Neural progenitor cell (in vitro differentiated cells): ENCODE measurements around the gene AKAP1. TPM values are rescaled to one million over a fixed set of nuclear protein-coding genes. Genes with fewer than 3 reads are reported as not detected.

Experiments
- DNase-seq: peaks from one replicate; pipeline ENCODE4 v3.0.0-alpha.2; 2016; ENCODE audit warnings: low spot score
- H2AFZ ChIP-seq: fragments of 200-600 bp; sonication (generic); replicated peaks from 2 replicates; pipeline ENCODE4 v1.6.1; 2016; ENCODE audit warnings: antibody characterized with exemption
- H3F3A ChIP-seq: fragments of 200-600 bp; sonication (generic); 2 replicates; pipeline ENCODE4 v1.6.1; 2016; ENCODE audit warnings: antibody characterized with exemption, low read depth
- H3K27ac ChIP-seq: fragments of 200-600 bp; sonication (generic); 2 replicates; pipeline ENCODE4 v1.5.1; 2016; ENCODE audit warnings: mild to moderate bottlenecking
- H3K27me3 ChIP-seq: fragments of 200-600 bp; sonication (generic); 2 replicates; pipeline ENCODE4 v1.6.1; 2016; ENCODE audit warnings: mild to moderate bottlenecking, moderate library complexity
- H3K36me3 ChIP-seq: fragments of 200-600 bp; sonication (generic); 2 replicates; pipeline ENCODE4 v1.5.1; 2016
- H3K4me1 ChIP-seq: fragments of 200-600 bp; sonication (generic); 2 replicates; pipeline ENCODE4 v1.6.1; 2016; ENCODE audit warnings: mixed run types
- H3K4me2 ChIP-seq: fragments of 200-600 bp; sonication (generic); 2 replicates; pipeline ENCODE4 v1.6.1; 2016
- H3K4me3 ChIP-seq: fragments of 200-600 bp; sonication (generic); 2 replicates; pipeline ENCODE4 v1.5.1; 2016
- H3K79me2 ChIP-seq: fragments of 200-600 bp; sonication (generic); 2 replicates; pipeline ENCODE4 v1.6.1; 2016; ENCODE audit warnings: low read depth
- H3K9ac ChIP-seq: fragments of 200-600 bp; sonication (generic); 2 replicates; pipeline ENCODE4 v1.6.1; 2016
- H3K9me3 ChIP-seq: fragments of 200-600 bp; sonication (generic); 2 replicates; pipeline ENCODE4 v1.5.1; 2016; ENCODE audit warnings: low read depth
- H4K20me1 ChIP-seq: fragments of 200-600 bp; sonication (generic); 2 replicates; pipeline ENCODE4 v1.6.1; 2016; ENCODE audit warnings: low read depth
- H3K27ac Mint-ChIP-seq: 3 replicates; pipeline ENCODE4 v1.8.0; 2021; ENCODE audit warnings: mixed read lengths
- H3K27me3 Mint-ChIP-seq: 2 replicates; pipeline ENCODE4 v1.8.0; 2022; ENCODE audit warnings: low read depth, mild to moderate bottlenecking, inconsistent platforms, moderate library complexity, mixed read lengths; ENCODE audit not compliant: insufficient read depth
- H3K36me3 Mint-ChIP-seq: 3 replicates; pipeline ENCODE4 v1.8.0; 2021; ENCODE audit warnings: mixed read lengths
- H3K4me1 Mint-ChIP-seq: 3 replicates; pipeline ENCODE4 v1.8.0; 2021; ENCODE audit warnings: mixed read lengths
- H3K4me3 Mint-ChIP-seq: 3 replicates; pipeline ENCODE4 v1.8.0; 2021; ENCODE audit warnings: mild to moderate bottlenecking, moderate library complexity, mixed read lengths
- H3K9me3 Mint-ChIP-seq: 3 replicates; pipeline ENCODE4 v1.8.0; 2020; ENCODE audit warnings: mixed read lengths
- EZH2 ChIP-seq: fragments of 200-600 bp; sonication (generic); IDR thresholded peaks from 2 replicates; pipeline ENCODE4 v1.6.1; 2017; ENCODE audit warnings: antibody characterized with exemption, mild to moderate bottlenecking, moderate library complexity
- EZH2phosphoT487 ChIP-seq: fragments of 200-600 bp; sonication (generic); IDR thresholded peaks from 2 replicates; pipeline ENCODE4 v1.6.1; 2017; ENCODE audit warnings: antibody characterized with exemption
- total RNA-seq: library from RNA; depleted of rRNA; stranded (reverse); fragments of >200 nt; gene quantifications from 2 replicates; pipeline ENCODE4 v1.2.3, GENCODE V29; 2015; ENCODE audit warnings: low replicate concordance
- TF ChIP-seq, protein P1 (sequence below): fragments of 200-600 bp; sonication (generic); IDR thresholded peaks from 2 replicates; pipeline ENCODE4 v1.5.1; 2017; ENCODE audit warnings: antibody characterized with exemption, mild to moderate bottlenecking

The AKAP1 gene
- total RNA-seq, 1 donor from 2014 or later: 8.8 TPM

DNA sequence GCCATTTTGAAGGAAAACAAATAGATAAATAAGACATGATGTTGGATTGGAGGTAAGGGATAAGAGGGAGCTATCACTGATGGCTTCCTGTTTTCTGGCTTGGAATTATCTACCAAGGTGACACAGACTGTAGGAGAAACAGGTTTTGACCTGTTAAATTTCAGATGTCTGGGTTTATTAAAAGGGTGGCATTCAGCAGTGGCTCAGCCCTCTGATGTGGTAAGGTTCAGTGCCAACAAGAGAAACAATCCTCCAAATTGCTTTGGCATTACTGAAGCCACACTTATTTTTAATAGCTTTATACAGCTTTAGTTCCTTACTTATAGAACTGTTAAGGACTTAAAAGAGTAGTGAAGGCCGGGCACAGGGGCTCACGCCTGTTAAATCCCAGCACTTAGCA lies 37.0 kb upstream of the AKAP1 start:
- no peak for DNase-seq
- peaks cover 9% of the 10 kb centered on the region for H3K4me1 ChIP-seq
- no peak overlapping the region for H2AFZ ChIP-seq
- no peaks in the 10 kb centered on the region for H3K9me3 Mint-ChIP-seq
- no peak overlapping the region for H3K4me3 Mint-ChIP-seq
- no peaks in the 10 kb centered on the region for H3K36me3 Mint-ChIP-seq
- TF ChIP-seq, protein P1, sequence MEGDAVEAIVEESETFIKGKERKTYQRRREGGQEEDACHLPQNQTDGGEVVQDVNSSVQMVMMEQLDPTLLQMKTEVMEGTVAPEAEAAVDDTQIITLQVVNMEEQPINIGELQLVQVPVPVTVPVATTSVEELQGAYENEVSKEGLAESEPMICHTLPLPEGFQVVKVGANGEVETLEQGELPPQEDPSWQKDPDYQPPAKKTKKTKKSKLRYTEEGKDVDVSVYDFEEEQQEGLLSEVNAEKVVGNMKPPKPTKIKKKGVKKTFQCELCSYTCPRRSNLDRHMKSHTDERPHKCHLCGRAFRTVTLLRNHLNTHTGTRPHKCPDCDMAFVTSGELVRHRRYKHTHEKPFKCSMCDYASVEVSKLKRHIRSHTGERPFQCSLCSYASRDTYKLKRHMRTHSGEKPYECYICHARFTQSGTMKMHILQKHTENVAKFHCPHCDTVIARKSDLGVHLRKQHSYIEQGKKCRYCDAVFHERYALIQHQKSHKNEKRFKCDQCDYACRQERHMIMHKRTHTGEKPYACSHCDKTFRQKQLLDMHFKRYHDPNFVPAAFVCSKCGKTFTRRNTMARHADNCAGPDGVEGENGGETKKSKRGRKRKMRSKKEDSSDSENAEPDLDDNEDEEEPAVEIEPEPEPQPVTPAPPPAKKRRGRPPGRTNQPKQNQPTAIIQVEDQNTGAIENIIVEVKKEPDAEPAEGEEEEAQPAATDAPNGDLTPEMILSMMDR: no peak
- TF ChIP-seq EZH2 (no peak), EZH2phosphoT487 (no peak)
- H3K27me3 Mint-ChIP-seq: peaks cover 8% of the 10 kb centered on the region
- no peaks in the 10 kb centered on the region for H3K36me3 ChIP-seq
- H3K9me3 ChIP-seq: no peaks in the 10 kb centered on the region
- no peaks in the 10 kb centered on the region for H3K79me2 ChIP-seq
- H3K27me3 ChIP-seq: no peaks in the 10 kb centered on the region
- no peak overlapping the region for H3K4me3 ChIP-seq
- peaks cover 17% of the 10 kb centered on the region for H3F3A ChIP-seq
- H4K20me1 ChIP-seq: no peaks in the 10 kb centered on the region
- H3K4me1 Mint-ChIP-seq: peaks cover 6% of the 10 kb centered on the region
- no peak overlapping the region for H3K9ac ChIP-seq
- no peak overlapping the region for H3K27ac Mint-ChIP-seq
- no peak overlapping the region for H3K4me2 ChIP-seq
- no peak overlapping the region for H3K27ac ChIP-seq

DNA sequence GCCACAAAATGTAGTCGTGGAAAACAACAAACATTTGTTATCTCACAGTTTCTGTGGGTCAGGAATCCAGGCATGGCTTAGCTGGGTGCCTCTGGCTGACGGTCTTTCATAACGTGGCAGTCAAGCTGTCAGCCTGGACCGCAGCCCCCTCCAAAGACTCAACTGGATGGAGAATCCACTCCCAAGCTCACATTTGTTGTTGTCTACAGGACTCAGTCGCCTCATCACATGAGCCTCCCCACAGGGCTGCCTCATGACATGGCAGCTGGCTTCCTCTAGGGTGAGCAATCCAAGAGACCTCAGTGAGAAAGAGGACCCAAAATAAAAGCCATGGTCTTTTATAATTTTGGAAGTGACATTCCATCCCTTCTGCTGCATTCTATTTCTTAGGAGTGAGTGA lies 34.7 kb upstream of the AKAP1 start:
- H3K9me3 Mint-ChIP-seq: no peaks in the 10 kb centered on the region
- peaks cover 6% of the 10 kb centered on the region for H3K4me1 Mint-ChIP-seq
- Histone ChIP-seq H2AFZ (peak overlapping the region; percentile 50), H3K79me2 (no peaks in the 10 kb centered on the region), H4K20me1 (no peaks in the 10 kb centered on the region), H3K27ac (no peak overlapping the region), H3K4me2 (no peak overlapping the region), H3F3A (peaks cover 17% of the 10 kb centered on the region), H3K27me3 (no peaks in the 10 kb centered on the region), H3K4me1 (peaks cover 9% of the 10 kb centered on the region), H3K4me3 (no peak overlapping the region), H3K9me3 (no peaks in the 10 kb centered on the region), H3K9ac (no peak overlapping the region), H3K36me3 (no peaks in the 10 kb centered on the region)
- DNase-seq: no peak
- no peak overlapping the region for H3K4me3 Mint-ChIP-seq
- TF ChIP-seq EZH2: no peak
- no peak for TF ChIP-seq EZH2phosphoT487
- TF ChIP-seq, protein P1: no peak
- no peak overlapping the region for H3K27ac Mint-ChIP-seq
- H3K27me3 Mint-ChIP-seq: peaks cover 3% of the 10 kb centered on the region
- no peaks in the 10 kb centered on the region for H3K36me3 Mint-ChIP-seq

DNA sequence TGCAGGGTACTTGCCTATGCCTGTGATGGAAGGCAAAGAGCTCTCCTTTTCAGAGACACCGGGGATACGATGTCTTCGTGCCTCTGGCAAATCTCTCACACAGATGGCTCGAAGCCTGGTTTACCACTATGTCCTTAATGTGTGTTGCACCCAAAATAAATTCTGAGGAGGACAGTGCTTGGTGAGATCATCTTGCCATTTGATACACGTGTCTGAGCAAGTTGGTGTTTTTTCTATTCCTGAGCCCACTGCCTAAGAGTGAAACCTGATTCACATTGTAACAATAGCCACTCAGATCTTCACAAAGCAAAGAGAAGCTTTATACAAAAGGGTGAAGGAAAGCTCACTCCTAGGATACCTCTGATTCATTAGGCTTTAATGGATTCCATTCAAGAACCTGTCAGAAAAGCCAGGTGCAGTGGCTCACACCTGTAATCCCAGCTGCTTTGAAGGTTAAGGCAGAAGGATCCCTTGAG lies 33.1 kb upstream of the AKAP1 start:
- Histone ChIP-seq H3K9me3 (no peaks in the 10 kb centered on the region), H3K4me2 (peak overlapping the region; percentile 47), H3K4me1 (peaks cover 9% of the 10 kb centered on the region), H3K36me3 (no peaks in the 10 kb centered on the region), H2AFZ (no peak overlapping the region), H4K20me1 (no peaks in the 10 kb centered on the region), H3K79me2 (no peaks in the 10 kb centered on the region), H3K27me3 (no peaks in the 10 kb centered on the region), H3K9ac (no peak overlapping the region), H3K27ac (no peak overlapping the region), H3F3A (peaks cover 17% of the 10 kb centered on the region), H3K4me3 (no peak overlapping the region)
- Mint-ChIP-seq H3K27ac (no peak overlapping the region), H3K27me3 (peaks cover 3% of the 10 kb centered on the region), H3K9me3 (no peaks in the 10 kb centered on the region), H3K36me3 (no peaks in the 10 kb centered on the region), H3K4me3 (no peak overlapping the region), H3K4me1 (peaks cover 6% of the 10 kb centered on the region)
- no peak for TF ChIP-seq EZH2
- TF ChIP-seq, protein P1: no peak
- no peak for TF ChIP-seq EZH2phosphoT487
- DNase-seq: peak; percentile 35
